Measurements from ENCODE around the gene HSBP1.

HSBP1 gene

GRCh38 chr16:83839561-83839960, 31.8 kb downstream of the HSBP1 start:
- DNase-seq (ENCODE audit: low read depth in 2 of 2) = no peak

- no peak for DNase-seq (ENCODE audit: low read depth in 2 of 2)
Measured at GRCh38 chr16:83840060-83840617, 32.4 kb downstream of the HSBP1 start.

GRCh38 chr16:83842291-83842690, 34.5 kb downstream of the HSBP1 start:
- DNase-seq (ENCODE audit: low read depth in 2 of 2) = no peak

GRCh38 chr16:83842756-83843507, 35.2 kb downstream of the HSBP1 start:
- DNase-seq (ENCODE audit: low read depth in 2 of 2) = no peak

- no peak for DNase-seq (ENCODE audit: low read depth in 2 of 2)
Measured at GRCh38 chr16:83843657-83844056, 35.9 kb downstream of the HSBP1 start.

GRCh38 chr16:83845263-83845662, 37.5 kb downstream of the HSBP1 start:
- DNase-seq (ENCODE audit: low read depth in 2 of 2) = no peak

- DNase-seq (ENCODE audit: low read depth in 2 of 2) = no peak
Measured at GRCh38 chr16:83847371-83848225, 39.8 kb downstream of the HSBP1 start.

- no peak for DNase-seq (ENCODE audit: low read depth in 2 of 2)
Measured at GRCh38 chr16:83849421-83849820, 41.6 kb downstream of the HSBP1 start.

GRCh38 chr16:83850947-83851346, 43.2 kb downstream of the HSBP1 start:
- no peak for DNase-seq (ENCODE audit: low read depth in 2 of 2)

GRCh38 chr16:83851473-83851872, 43.7 kb downstream of the HSBP1 start:
- DNase-seq (ENCODE audit: low read depth in 2 of 2) = no peak

GRCh38 chr16:83852774-83853173, 45.0 kb downstream of the HSBP1 start:
- no peak for DNase-seq (ENCODE audit: low read depth in 2 of 2)

- DNase-seq (ENCODE audit: low read depth in 2 of 2) = no peak
Measured at GRCh38 chr16:83853834-83854233, 46.1 kb downstream of the HSBP1 start.

GRCh38 chr16:83854420-83854819, 46.6 kb downstream of the HSBP1 start:
- DNase-seq (ENCODE audit: low read depth in 2 of 2) = no peak

GRCh38 chr16:83856792-83857191, 49.0 kb downstream of the HSBP1 start:
- DNase-seq (ENCODE audit: low read depth in 2 of 2) = no peak

GRCh38 chr16:83859265-83859664, 51.5 kb downstream of the HSBP1 start:
- no peak for DNase-seq (ENCODE audit: low read depth in 2 of 2)

GRCh38 chr16:83862661-83863060, 54.9 kb downstream of the HSBP1 start:
- DNase-seq (ENCODE audit: low read depth in 2 of 2) = no peak

- DNase-seq (ENCODE audit: low read depth in 2 of 2) = no peak
Measured at GRCh38 chr16:83863682-83864081, 55.9 kb downstream of the HSBP1 start.

Data from stimulated activated CD8-positive, alpha-beta memory T cell treated with anti-CD3 and anti-CD28 coated beads, Interleukin-15, amount 100 ng/mL, for 48 hours (primary cell).